H4 (cell line): ENCODE data around the gene C10orf67. TPM values are rescaled to one million over a fixed set of nuclear protein-coding genes. Genes with fewer than 3 reads are reported as not detected.
"Not testable (repeated sequence)": the region's sequence is repeated elsewhere in the genome, so short reads cannot be mapped to it uniquely, and the experiment has no call there.

Source experiments
- DNase-seq: peaks from one replicate; pipeline ENCODE4 v3.0.0-alpha.2; 2015; ENCODE audit warnings: low spot score
- total RNA-seq: library from RNA; depleted of rRNA; stranded (reverse); fragments of >200 nt; shearing (Covaris generic); gene quantifications from 2 replicates; pipeline ENCODE4 v1.2.3, GENCODE V29; 2014

The C10orf67 gene
- total RNA-seq, 1 experiment from 2014 or later, result not detected

DNA sequence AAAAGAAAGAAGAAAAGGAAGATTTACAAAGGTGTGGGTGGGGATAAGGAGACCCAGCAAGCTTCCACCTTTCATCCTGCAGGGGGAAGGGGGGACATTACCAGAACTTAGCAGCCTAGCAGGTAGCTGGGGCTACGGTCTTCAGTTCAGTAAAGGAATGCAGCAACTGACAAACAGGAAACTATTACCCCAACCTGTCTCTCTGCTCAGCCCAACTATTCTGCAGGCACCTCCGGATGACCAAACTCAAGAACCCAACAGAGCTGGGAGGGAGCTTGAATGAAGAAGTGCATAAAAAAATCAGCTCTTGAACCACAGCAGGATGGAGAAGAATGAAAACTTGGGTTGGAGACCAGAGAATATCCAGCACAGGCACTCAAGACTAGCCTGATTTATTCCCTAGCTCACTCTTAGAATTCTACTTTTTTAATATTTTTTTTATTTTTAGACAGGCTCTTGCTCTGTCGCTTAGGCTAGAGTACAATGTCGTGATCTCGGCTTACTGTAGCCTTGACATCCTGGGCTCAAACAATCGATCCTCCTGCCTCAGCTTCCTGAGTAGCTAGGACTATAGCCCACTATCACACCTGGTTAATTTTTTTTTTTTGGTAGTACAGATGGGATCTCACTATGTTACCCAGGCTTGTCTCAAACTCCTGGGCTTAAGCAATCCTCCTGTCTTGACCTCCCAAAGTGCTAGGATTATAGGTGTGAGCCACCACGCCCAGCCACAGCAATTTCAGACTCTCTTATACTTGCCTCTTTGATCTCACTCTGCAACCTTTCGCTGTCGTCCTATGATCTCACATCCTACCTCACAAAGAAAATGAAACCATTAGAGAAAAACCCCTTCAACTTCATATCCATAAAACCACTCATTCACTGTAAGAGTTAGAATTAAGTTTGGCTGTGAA is 18.5 kb upstream of the C10orf67 start:
- DNase-seq, result no peak

DNA sequence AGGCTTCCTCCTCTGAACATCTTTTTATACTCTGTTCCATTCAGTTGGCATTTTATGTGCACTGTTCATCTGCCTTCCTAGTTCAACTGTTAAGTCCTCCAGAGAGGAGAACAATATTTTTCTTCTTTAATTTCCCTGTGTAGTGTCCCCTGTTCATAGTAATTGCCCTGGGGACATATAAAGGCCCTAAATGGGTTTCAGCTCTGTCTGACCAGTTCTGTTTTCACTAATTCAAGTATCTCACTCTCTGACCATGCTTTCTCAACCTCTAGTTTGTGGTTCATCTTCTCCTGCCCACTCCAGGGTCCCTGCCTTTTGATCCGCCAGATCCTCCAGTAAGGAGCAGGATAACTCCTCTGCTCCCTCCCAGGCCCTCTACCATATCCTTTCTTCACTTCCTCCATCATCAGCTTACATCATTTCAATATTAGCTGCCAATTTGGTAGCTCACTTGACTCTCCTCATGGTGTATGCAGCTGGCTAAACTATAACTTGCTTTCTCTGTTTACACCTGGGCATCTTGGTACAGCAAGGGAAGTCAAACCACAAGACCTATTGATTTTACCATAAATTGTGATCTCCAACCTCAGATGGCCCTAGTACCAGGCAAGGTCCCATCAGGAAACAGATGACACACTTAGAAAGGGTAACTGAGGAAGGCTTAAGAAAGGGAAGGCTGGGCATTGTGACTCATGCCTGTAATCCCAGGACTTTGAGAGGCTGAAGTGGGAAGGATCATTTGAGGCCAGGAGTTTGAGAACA is 17.7 kb upstream of the C10orf67 start:
- no peak for DNase-seq

DNA sequence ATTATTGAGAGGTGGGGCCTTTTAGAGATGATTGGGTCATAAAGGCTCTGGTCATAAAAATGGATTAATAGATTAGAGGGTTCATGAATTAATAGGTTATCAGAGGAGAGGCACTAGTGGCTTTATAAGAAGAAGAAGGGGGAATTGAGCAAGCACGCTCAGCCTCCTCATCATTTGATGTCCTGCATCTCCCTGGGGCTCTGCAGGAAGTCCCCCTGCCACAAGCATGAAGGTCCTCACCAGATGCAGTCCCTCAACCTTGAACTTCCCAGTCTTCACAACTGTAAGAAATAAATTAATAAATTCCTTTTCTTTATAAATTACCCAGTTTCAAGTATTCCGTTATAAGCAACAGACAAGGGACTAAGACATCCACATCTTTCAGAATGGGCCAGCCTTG is 17.1 kb upstream of the C10orf67 start:
- no peak for DNase-seq

DNA sequence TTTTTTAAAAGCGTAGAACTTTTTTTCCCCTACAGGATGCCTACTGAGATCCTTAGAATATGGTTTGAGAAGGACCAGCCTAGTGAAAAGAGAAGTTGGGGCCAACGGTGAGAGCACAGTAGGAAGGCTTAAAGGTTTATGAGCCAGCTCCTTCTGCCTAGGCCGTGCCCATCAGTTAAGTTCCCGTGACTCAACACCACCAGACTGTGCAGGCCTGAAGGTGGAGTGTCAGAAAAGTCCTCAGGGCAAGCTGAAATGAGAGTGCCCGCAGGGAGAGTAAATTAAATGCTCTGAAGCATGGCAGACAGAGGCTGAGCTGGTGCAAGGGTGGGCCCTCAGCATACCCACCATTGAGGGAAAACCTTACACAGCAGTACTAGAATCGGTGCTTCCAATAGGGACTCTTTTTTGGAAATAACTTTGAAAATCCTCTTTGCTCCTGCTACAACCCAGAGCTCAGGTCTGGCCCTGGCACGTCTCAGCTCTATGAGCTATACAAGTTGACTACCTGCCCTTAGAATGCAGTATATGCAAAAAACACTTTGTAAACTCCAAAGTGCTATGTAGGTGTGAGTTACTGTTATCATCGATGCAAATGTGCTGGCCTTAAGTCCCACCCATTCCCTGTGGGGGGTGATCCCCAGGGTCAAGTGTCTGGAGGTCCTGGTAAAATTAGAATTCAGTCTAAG is 15.2 kb upstream of the C10orf67 start:
- DNase-seq, result no peak

DNA sequence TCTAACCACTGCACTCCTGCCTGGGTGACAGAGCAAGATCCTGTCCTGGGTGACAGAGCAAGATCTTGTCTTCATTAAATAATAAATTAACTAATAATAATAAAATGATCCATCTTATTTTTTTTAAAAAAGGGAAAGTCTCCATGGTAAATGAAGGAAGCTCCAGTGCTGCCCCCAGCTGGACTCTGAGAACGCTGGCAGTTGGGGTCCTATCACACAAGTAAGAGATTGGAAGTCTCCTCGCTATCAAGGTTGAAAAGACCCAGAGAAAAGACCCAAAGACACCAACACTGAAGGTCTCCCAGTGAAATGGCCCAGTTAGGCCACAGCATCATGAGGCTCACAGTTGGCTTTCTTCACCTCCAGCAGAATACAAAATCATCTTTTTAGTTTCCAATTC is 13.8 kb upstream of the C10orf67 start:
- no peak for DNase-seq

DNA sequence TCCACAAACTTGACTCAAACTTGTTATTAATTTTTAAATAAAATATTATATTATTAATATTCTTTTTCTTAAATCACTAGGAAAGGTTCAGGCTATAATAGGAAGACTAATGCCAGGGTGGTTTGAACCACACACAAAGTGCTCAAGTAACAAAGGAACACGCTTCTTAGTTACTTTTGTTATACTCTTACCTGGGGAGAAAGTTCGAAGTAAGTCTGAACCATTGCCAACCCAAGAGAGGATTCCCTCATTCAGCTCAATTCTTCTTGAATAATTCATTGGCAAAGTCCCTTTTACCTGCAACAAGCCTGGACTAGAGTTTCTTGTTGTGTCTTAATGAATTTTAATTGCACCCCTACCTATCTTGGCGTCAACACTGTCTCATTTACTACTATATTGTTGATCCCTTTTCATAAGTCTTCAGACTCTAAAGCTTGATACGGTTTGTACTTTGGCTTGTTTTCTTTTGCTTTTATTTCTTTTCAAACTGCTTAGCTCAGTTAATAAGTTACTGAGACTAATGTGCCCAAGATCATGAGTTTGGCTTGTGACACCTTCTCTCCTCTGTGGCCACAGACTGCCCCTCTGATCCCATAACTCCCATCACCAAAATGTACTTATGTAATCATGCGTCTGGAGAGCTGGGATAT is 10.2 kb upstream of the C10orf67 start:
- no peak for DNase-seq

DNA sequence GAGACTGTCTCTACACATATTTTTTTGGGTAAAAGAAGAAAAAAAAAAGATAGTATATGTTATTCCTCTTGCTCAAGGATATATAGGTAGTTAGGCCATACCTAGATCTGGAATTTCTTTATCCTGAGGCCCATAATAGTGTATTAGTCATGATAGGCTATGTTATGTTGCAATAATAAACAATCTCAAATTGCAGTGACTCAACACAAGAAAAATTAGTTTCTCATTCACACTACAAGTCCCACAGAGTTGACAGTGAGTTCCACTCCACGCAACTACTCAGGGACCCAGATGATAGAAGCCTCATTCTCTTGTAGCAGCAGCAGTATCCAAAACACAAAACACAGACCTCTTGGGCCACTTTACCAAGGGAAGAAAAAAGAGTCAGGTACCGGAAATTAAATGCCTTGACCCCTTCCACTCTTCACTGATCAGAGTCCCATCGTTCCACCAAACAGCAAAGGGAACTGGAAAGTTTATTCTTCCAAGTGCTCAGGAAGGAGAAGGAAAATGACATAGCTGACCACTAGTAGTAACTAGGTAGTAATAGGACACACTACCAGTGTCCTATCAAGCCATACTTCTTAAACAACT is 7.4 kb upstream of the C10orf67 start:
- peak; percentile 41 for DNase-seq

DNA sequence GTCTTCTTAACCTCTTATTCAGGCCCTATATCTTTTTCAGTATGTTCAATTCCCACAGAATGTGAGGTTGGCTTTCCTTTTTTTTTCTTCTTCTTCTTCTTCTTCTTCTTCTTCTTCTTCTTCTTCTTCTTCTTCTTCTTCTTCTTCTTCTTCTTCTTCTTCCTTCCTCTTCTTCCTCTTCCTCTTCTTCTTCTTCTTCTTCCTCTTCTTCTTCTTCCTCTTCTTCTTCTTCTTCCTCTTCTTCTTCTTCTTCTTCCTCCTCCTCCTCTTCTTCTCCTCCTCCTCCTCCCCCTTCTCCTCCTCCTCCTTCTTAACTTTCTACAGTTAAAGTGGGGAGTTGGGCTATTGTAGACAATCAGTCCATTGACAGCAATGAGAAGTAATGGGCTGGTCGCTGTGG is 6.1 kb upstream of the C10orf67 start:
- DNase-seq, result not testable (repeated sequence)

DNA sequence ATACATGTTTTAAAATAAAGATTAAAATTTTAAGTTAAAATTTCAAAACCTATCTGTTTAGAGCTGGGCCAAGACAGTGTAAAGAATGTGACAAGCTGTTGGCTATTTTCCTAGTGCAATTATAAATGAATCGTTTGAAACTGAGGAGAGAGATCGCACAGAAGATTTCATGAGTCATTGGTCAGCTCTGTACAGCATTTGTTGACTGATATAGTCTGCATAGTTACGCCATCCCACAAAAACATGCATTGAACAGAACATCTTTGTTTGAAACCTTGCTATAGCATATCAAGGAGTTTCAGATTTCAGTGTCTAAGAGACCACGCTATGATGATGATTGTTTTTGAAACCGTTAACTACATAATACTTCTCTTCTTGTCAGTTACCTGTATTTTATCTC is 1.3 kb upstream of the C10orf67 start:
- DNase-seq, result peak; percentile 69

DNA sequence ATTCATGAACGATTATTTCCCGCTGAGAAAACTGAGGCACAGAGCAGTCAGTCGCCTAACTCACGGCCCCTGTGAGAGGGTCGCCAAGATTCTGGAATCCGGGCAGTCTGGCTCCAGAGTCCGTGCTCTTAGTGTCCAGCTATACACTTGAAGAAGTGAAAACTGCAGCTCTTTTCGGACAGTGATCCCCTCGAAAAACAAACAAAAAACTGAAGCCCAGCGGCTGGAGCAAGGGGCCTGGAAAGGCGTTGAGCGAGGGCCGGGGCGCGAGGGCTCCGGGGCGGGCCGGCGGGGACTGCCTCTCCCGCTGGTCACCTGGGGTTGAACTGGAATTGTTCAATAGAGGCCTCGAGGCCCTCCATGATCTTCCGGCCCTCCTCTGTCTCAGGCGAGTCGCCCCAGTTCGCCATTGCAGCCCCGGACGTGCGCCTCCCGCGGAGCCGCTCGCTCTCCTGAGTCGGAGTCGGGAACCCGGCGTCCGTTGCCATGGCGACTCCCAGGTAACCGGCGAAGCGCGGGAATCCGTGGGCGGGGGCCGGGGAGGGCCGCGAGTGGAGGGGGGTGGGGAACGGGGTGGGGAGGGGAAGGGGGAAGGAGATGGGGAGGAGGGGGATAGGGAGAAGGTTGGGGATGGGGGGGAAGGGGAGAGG is 881 bp downstream of the C10orf67 start:
- DNase-seq, result no peak

DNA sequence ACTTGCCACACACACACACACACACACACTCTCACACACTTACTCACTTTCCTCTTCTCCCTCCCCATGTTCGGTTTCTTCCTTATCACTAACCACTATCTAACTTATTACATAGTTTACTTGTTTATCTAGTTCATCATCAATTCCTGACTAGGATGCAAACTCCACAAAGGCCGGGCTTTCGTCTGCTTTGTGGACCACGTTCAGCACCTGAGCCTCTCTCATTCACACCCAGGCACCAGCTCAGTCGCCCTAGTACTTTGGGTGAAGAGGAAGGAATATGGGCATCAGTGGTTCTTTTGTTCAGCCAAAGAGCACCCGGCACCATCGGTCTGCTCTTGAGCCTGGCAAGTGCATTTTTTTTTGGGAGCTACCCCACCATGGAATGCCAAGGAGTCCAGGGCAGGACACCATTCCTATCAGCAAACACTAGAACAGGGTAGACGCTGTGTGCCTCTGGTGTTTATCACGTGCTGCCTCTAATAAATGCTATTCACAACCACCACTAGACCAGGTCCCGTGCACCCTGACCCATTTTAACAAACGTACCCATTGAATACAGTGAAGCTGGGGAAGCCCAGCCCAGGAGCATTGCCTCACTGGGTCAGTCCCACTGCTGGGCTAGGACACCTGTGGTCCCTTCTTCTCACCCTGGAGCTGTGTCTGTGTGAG is 2.2 kb downstream of the C10orf67 start:
- DNase-seq, result no peak

DNA sequence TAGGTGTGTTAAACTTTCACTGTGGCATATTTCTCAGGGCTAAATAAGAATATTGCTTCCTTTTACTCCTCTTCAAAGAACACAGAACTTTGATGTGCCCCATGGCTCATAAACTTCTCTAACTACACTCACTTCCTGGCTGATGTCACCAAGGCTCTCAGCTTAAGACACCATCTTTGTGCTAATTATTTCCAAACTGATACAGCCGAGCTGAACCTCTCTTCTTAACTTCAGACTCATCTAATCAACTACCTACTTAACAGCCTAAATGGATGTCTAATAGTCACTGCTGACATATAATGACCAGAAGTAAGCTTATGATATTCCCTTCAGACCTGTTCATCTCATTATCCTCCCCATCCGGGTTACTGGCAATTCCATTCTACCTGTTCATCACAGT is 3.6 kb downstream of the C10orf67 start:
- DNase-seq, result peak; percentile 9

DNA sequence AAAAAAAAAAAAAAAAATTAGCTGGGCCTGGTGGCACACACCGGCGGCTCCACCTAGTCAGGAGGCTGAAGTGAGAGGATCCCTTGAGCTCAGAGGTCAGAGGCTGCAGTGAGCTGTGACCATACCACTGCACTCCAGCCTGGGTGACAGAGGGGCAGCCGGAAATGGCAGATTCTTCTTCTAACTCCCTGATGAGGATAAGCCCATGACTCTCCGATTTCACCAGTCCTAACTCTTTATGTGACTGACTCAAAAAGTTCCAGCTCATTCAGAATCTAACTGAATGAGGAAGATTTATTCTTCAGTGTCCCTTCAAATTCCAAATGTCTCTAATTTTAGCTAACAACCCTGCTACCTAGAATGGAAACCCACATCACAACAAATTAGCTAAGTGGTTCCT is 4.2 kb downstream of the C10orf67 start:
- no peak for DNase-seq

DNA sequence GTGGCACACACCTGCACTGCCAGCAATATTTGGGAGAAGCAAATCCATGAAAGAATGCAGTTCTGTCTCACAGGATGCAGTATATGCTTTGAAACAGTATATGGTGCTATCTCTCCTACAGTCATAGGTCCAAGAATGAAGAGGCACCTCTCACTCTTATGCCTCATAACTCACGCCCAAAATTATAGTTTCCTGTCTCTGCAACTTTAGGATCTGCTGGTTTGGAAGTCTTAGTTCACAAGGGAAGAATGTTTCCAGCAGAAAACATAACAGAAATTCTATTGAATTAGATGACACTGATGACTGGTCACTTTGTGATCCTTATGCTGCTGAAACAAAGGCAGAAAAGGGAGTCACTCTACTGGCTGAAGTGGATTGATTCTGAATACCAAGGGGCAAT is 5.7 kb downstream of the C10orf67 start:
- DNase-seq, result no peak

DNA sequence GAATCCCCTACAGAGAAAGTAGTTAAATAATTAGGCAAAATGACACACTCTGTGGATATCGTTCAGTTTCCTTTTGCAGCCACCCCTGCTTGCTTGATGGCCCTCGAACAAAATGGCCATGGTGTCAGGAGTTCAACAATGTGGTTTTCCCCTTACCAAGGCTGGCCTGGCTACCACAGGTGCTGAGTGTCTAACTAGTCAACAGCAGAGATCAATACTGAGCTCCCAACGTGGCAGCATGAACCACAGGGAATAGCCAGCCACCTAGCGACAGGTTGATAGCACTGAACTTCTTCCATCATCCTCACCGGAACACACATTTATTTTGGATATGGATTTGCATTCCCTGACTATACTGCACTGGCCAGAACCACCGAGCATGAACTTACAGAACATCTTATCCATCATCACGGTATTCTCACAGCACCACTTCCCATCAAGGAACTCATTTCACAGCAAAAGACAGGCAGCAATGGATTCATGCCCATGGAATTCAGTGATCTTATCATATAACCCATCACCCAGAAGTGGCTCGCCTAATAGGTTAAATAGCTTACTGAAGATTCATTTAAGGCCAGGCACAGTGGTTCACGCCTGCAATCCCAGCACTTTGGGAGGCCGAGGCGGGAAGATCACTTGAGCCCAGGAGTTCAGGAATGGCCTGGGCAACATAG is 6.3 kb downstream of the C10orf67 start:
- no peak for DNase-seq

DNA sequence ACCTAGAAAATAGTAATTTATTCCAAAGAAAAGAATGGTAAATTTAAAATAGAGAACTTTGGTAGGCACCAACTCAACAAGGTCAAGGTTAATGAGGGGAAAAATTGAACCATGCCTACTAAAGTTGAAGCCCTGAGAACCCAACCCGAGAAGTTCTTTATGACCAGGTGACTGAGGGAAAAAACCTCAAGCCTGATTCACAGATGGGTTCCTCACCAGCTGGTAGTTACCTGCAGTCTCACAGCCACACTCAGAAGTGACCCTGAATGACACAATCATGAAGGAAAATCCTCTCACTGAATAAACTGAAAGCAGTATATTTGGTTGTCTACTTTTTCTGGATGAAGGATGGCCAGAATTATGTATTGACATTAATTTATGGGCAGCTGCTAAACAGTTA is 7.0 kb downstream of the C10orf67 start:
- no peak for DNase-seq

DNA sequence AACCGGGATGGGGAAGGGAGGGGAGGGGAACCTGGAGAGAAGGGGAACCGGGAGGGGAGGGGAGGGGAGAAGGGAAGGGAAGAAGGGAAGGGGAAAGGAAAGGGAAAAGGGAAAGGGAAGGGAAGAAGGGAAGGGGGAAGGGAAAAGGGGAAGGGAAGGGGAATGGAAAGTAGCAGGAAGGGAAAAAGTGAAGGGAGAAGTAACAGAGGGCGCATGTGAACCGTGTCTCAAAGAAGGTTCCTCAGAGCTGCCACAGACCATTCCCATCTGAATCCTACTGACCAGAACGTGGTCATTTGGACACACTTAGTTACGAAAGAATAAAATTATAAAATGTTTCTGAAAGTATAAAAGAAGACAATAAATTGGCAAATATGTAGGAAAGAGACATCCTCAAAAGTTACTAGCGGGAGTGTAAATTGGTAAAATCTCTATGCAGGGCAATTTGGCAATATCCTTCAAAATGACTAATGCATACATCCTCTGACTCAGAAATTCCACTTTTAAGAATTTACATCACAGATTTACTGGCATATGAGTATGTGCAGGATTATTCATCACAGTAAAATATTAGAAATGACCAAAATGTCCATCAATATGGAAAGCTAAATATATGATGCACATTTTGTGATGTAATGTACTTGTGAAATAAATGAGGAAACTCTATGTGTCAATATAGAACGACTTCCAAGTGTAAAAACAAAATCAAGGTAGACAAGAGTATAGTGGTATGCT is 12.9 kb downstream of the C10orf67 start:
- no peak for DNase-seq

DNA sequence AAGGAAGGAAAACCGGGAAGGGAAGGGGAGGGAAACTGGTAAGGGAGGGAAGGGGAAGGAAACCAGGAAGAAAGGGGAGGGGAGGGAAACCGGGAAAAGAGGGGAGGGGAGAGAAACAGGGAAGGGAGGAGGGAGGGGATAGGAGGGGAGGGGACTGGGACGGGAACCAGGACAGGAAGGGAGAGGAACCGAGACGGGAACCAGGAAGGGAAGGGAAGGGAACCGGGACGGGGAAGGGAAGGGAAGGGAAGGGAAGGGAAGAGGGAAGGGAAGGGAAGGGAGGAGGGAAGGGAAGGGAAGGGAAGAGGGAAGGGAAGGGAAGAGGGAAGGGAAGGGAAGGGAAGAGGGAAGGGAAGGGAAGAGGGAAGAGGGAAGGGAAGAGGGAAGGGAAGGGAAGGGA is 13.6 kb downstream of the C10orf67 start:
- no peak for DNase-seq
